Measurements from ENCODE around the gene FAM234B.

Gene FAM234B

DNA sequence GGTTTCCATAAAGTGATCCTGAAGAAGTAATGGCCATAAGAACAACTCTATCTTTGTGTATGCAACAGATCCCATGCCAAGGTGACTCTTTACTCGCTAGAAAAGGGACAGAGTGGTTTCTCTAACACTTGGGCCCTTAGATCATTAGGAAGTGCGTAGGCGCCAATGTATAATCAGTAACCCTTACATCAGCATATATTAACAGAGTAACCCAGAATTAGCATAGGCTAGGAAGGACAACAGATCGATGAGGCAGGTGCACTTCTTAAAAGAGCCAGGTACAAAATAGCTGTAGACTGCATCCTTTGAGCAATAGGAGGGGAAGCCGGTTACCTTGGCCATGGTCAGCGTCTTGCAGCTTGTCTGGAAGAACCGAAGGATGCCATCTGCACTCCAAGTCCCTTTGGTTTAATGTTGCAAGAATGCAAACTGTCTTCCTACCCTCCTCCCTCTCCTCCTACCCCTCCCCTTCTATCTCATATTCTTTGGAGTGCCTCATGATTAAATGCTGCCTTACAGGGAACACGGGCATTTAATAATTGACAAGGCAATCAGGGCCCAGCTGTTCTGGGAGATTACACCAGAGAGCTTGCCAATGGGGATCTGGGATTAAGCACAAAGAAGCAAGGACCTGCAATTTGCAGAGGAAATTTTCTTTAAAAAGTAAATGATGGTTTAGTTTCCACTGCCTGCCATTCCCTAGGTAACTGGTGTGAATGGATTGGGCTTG lies 51.2 kb downstream of the FAM234B start:
- DNase-seq: no peak

DNA sequence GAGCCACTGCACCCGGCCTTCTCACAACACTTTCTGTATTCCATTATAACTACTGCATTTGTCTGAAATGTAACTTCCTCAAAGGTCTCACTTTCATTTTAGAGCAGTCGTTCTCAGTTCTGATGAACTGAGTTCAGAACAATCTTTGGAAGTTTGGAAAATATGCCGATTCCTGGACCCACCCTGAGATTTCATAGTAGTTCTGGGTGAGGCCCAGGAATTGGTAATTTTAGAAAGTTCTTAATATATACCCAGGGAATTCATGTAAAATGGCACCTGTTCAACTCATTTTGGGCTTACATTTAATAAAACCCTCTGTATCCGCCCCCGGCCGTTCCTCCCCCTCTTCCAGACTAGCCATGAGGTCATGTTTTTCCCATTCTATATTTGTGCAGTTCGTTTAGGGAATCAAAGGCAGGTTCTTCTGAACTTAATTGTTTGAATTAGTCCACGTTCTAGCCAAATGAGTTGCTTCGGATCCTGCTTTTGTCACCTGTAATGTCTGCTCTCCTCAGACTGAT lies 53.4 kb downstream of the FAM234B start:
- no peak for DNase-seq

DNA sequence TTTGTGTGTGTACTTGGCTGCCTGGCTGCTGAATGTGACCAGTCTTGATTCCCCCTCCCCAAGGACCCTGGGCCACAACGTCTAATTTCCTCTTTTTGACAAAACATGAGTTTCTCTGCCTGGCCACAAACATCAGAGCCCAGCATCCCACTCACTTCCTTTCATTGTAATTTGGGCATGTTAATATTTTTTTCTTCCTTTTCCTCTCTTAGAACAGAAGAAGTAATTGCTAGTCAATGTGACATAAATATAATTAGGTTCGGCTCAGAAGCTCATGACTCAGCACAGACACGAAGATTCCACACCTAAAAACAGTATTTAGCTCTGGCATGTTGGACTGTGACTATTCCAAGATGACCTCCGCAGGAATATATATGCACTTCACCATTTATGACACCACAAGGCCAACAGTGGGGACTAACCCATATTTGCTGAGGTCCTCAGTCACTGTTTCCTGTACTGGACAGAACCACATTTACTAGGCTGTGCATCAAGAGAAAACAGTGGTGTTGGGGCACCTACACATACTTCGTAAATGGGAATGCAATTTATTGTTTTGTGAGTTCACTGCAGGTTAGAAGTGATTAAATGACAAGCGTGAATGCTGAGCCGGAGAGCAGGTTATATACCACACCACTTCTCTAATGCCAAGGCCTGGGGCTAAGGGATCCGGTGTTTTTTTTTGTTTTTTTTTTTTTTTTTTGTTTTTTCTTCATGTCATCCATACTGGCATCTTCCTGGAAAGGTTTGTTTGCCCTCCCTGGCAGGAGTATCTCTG lies 55.1 kb downstream of the FAM234B start:
- no peak for DNase-seq

DNA sequence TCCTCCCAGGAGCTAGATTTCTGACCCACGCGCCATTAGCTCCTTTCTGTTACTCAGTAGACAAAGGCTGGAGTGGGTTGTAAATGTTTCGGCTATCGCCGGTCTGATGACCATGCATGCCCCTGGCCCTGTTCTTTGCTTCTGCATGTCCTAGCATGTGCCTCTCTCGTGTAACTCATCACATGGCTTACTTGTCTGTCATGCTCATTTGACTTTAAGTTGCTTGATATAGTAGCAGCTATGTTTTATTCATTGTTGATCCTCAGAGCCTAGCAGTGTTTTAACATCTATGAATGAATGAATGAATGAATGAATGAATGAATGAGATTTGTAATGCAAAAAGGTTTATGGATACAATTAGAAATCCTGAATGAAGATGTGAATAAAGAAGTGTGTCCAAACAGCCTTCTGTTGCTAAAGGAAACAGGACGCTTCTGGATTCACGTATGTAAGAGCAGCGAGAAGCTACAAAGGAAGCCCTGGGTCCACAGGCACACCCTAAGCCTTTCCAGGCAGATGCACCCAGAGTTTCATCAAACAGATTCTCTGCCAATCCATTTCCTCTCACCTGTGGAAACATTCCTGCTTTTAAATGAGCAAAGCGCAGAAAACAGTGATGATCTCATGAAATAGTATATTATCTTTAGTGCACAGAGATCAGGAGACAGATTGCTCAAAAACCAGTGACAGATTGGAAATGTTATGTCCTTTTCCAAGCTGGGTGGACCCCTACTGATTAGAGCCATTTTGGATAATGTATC lies 55.8 kb downstream of the FAM234B start:
- no peak for DNase-seq

DNA sequence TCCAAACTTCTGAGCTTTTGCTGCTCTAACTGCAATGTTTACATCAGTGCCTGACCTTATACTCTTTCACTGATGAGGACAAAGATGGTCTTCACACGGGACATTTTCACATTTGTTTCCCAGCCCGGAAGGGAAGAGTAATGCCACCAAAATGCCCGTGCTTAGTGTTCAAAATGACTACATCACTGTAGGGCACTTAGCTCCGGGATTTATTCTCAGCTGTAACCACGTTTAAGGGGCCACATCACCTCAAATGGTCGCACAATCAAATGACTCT lies 56.4 kb downstream of the FAM234B start:
- no peak for DNase-seq

DNA sequence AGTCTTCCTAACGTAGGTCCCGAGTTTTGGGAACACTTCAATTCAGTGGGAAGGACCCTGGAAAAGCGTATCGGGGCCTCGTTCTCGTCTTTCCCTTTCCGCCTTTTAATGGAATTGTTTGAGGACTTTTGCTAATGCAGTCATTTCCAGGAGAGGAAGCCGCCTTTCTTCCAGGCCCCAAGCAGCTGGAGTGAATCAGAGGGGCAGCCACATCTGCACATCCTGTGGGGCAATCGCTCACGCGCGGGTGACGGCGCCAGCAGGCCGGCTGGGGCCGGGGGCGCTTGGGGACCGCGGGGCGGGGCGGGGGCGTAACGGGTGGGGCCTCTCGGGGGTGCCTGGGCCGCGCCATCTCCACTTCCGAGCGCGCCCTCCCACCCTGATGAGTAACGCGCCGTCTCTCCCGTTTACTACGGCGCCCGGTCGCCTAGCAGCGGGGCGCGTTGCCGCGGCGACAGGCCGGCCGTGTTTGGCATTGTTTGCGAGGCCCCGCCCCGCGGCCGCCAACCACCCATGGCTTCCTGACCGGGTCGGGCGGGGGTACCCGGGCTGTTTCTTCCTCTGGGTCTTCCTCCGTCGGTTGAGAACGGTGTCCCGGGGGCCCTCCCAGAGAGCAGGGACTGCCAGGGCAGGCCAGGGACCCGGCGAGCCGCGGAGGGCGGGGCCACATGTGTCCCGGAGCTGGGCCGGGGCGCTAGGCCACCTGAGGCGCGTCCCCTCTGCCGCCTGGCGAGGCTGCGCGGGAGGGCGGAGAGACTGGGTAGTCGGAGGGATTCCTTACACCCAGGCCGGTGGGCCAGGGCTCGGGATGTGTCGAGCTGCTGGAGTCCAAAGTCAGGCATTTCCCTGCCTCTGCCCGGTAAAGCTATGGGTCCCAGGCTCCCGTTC lies 56.9 kb downstream of the FAM234B start:
- no peak for DNase-seq

DNA sequence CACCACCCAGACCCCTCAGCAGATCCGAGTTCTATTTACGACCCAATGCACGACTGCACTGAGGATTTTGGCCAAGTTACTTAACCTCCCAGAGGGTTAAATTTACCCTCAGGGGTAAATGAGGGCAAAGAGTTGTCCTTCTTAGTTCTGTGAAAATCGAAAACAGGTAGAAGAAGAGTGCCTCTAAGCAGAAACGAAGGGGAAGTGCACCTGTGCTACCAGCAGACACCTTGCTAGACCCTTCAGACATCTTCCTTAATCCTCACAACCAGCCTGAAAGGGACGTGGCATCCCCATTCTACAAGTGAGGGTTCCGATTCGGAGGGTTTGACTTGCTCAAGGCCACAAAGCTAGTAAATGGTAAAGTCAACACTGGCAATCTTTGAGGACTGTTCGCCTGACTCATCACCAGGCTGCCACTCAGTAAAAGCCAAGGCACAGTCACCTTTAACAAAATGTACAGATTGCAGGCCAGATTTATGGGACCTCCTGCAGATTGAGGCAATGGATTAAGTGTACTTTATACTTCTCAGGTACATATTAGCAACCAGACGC lies 57.7 kb downstream of the FAM234B start:
- DNase-seq: no peak

DNA sequence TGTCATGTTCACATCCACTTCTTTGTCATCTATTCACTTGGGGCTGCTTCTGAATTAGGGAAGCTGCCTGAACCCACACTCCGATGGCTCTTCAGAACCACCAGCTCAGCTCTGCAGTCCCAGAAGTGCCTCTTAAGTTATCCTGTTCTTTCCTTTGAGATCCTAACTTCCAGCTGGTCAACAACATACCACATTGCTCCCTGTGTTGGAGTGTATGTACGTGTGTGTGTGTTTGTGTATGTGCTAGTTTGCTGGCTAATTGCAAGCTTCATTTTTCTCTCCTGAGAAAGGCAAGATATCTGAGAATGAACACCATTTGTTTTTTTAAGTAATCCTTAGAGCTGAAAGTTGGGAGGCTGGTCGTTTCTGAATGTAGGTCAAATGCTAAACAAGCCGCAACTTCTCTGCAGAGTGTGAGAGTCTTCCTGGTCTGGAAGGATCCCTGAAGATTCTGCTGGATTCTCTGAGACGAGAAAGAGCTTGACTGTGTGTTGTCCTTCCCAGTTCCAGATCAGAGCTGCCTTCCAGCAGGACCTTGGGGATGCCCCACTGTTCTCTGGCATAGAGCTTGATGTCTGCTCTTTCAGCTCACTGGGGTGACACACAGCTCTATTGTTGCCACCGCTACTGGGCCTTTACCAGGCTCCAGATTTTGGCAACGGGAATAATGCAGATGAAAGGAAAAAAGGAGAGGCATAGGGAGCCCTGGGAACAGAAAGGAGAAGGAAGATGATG lies 58.4 kb downstream of the FAM234B start:
- DNase-seq: no peak

DNA sequence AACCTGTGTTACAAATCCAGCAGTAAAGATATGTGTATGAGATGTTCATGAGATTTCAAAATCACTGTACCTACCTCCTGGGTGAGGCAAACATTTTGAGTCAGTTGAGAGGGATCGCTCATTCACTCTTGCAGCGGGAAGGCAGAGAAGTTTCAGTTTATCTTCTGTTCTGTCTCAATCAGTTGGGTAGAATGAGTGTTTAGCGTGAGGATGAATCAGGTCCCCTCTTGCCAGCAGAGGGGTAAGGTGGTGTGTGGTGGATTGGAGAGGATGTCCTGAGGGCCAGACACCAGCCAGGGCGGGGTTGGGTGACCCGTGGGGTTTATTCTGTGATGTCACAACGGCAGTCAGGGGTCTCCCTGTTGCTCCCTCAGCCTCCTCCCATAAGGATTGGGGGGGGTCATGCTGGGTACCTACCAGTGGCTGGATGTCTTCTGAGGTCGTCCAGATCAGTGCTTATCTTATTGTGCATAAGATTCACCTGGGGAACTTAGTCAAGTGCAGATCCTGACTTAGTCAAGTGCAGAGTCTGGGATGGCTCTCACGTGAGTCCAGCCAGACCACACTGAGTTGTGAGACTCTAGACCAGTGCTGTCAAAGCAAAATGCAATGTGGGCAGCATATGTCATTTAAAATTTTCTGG lies 59.3 kb downstream of the FAM234B start, which contains the start of gene GSG1:
Gene GSG1, minus strand, starts transcription at position 277 of the 643 bp plus-strand sequence. Its CDS starts 155 bp downstream, at position 122.
- DNase-seq: no peak

DNA sequence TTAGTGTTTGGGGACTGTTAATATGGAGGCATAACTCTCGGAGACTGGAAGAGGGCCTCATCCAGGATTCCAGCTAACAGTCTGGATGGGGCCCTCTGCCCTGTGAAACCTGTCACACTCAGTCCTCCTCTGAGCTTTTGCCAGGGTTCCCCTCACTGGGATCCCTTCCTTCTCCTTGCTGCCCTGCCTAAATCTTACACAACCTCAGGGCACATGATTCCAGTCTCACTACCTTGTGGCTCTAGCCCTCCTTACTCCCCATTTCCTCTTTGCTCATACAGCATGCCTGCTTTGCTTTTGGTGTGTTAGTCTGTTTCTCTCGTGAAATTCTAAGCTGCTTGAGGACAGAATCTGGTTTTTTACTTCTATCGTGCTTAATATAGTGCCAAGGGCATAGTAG lies 60.2 kb downstream of the FAM234B start:
- DNase-seq: no peak

DNA sequence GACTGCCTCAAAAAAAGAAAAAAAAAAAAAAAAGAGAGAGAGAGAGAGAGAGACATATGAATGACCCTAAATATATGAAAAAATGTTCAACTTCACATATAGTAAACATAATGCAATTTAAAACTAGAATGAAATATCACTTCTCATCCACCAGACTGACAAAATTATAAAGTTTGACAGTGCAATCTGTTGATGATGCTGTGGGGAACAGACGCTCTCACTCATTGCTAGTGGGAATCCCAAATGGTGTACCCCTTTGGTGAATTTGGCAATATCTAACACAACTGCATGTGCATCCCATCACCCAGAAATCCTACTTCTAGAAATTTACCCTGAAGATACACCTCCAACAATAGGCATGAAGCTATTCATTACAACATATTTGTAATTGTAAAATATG lies 61.6 kb downstream of the FAM234B start:
- no peak for DNase-seq

DNA sequence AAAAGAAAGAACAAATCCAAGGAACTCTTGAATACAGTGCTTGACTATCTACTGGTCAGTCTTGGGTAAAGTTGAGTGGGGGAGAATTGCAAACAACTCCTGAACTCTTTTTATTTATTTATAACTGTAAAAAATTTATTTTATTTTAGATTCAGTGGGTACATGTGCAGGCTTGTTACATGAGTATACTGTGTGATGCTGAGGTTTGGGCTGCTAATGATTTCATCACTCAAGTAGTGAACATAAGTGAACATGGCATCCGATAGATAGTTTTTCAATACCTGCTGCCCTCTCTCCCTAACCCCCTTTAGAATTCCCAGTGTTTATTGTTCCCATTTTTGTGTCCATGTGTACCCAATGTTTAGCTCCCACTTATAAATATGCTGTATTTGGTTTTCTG lies 62.5 kb downstream of the FAM234B start:
- no peak for DNase-seq

DNA sequence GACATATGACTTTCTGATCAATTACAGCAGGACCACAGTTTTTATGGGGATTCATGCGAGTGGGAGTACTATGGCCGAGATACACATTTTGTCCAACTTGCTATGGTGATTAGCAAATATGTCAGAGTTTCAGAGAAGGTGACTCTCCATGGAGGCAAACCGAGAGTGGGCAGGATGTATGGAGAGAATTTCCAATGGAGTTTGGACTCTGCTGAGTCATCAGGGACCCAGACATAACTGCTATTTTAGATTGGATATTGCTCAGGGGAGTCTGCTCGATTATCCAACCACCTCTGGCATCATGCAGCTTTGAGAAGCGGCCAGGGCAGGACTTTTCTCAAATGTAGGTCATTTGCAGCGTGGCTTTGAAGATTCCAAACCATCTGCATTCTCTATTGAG lies 68.8 kb downstream of the FAM234B start:
- no peak for DNase-seq

DNA sequence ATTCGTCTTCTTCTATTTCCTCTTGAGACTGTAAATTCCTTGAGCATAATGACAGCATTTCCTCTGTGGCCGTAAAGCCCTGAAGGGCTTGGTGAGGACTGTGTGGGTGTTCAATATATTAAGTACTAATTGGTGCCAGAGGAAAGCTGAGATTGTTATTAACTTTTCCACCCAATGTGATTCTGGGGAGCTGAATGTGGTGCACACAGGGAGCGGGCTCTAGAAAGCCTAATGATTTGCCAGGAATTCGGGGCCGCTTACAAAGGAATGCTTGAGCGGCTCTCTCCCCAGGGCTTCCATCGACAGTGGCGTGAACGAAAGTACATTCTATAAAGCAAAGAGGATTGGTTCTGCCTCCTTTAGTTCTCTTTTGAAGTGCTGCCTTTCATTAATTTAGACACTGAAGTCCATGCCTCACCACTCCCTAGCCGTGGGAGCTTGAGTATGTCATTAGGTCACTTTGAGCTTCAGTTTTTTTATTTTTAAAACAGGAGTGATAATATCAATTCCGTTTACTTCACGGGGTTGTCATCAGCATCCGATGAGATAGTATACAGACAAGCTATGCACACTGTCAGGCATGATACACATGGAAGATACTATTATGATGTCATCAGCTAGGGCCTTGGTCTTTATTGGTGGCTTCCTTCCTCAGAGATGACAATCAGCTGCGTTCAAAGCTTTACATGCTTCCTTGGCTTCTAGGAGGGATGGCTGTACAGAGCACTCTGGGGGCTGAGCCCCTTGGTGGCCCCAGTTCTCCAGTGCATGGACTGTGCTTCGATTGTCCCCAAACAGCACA lies 70.3 kb downstream of the FAM234B start:
- no peak for DNase-seq

DNA sequence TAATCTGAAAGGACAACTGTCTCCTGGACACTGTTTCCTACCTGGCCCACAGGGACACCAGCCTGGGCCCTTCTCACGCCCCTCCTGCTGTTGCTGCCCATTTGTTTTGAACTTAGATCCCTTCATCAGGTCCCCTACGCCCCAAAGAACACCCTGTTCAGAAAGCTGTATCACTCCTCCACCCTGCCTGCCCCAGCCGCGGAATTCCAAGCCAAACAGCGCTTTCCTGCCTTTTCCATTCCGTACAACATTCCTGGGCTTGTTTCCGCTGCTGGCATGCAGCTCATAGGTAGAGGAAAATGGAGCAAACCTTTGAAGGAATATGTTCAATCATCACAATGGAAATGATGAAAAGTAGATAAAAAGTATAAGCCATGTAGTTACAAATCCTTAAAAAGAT lies 72.1 kb downstream of the FAM234B start:
- no peak for DNase-seq

DNA sequence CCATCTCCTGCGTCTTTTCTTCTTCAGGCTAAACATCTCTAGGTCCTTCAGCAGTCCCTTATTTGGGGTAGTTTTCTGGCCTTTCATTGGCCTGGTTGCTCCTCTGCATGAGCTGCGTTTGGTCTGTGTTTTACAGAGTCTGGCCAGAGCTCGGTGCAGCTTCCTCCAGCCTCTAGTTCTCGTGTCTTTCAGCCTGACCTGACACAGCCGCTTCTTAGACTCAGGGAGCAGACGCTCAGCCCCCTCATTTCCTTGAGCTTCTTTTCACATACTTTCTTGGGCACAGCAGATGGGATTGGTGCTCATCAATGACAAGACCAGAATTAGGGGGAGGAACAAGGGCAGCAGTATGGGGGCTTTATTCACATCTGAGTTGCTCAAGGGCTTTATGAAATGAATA lies 72.8 kb downstream of the FAM234B start:
- no peak for DNase-seq

DNA sequence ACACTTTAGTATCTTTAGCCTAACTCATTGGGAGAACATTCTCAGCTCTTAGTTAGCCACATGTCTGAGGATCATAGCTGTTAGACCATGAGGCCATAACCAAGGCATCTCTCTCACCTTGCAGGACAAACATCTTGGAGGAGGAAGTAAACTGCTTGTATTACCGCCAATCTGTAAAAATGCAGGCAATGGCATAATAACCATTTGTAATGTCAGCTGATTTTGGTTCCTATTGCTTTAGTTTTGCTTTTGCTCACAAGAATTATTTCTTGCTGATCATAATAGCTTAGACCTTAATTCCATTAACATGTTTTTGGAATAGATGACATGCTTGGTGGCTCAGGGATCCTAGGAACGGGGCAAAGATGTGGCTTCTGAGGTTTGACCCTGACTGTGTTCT lies 75.6 kb downstream of the FAM234B start:
- DNase-seq: no peak

DNA sequence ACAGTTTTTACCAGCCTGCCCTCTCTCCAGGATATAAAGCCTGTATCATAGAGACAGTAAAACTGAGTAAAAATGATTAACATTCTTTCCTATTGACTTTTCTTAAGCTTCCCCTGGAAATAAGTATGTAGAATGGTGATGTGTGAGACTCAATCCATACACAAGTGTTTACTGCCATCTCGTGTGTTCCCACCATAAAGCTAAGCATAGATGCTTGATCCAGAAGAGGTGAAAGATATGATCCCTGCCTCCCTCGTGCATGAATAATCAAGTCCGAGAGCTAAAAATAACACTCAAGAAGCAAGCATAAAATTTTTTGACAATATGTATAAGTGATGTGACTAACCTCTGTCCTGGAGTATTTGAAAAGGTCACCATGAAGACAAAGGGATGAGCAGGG lies 76.2 kb downstream of the FAM234B start:
- no peak for DNase-seq

DNA sequence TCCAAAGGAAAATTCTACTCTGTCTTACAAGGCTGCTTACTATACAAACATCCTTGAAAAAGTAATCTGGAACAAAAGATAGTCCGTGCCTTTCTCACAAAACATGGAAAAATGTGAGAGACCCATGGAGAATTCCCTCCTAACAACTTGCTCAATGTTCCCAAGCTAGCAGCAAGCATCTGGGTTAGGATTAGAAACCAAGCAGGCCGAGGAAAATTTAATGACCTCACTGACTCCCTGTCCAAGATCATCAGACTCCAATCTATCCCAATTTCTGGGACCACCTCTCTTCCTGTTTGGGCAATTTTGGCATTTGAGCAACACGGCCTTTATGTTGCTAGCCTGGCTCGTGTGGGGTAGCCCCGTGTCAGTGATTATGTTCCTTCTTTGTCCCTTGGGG lies 77.4 kb downstream of the FAM234B start:
- DNase-seq: no peak
